ENCODE data around the gene TSPAN7. TPM values are rescaled to one million over a fixed set of nuclear protein-coding genes. Genes with fewer than 3 reads are reported as not detected.
A peak's percentile ranks its signal among the peaks of the same experiment; 100 is the strongest.

Gene TSPAN7
- total and polyA plus RNA-seq, 7 donors = 15.6 to 55.1 (median 21.0) TPM

DNA sequence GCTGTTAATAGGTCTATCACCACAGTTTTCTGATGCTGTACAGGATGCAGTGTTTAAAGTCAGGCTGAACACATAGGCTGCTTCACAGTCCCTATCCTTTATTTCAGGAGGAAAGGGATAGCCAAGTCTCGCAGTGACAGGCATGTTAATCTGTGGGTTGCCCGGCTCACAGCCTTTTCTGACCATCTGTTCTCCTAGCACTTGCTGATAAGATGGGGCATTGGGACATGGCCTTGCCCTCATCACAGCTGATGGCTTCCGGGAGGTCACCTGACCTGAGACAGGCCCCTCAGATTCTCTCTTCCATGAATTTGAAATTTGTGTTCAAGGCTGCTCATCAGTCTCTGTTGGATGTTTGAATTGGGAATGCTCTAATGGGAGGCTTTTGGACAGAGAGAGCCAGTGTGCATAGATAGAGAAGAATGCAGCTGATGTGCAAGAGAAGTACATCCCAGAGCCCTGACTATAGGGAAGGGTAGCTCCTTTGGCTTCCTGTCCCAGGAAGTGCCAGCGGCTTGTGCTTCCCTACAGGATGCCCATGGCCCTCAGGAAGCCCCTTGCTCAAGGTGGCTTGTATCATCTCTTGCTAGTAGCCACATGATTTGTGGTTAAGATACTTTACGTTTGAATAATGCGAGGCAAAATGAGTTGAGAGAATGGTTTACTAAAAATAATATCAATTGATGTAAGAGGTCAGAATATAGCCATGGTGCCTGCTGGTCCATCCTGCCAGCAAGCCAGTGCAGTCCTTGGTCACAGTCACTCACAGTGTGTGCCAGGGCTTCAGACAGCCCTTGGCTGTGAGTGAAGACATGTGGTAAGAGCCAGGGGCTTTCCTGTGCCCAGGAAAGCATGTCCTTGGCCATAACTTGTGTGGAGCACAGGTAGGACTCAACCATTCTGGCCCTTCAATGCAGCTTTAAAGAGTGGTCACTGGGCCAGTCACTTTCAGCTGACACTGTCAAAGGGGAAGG, 88.6 kb downstream of the TSPAN7 start:
- Histone ChIP-seq H3K27me3 (no peaks in the 10 kb centered on the region), H3K4me3 (no peak overlapping the region), H3K36me3 (no peaks in the 10 kb centered on the region), H3K27ac (no peak overlapping the region), H3K9me3 (no peaks in the 10 kb centered on the region), H3K4me1 (no peaks in the 10 kb centered on the region)
- TF ChIP-seq, protein P1, sequence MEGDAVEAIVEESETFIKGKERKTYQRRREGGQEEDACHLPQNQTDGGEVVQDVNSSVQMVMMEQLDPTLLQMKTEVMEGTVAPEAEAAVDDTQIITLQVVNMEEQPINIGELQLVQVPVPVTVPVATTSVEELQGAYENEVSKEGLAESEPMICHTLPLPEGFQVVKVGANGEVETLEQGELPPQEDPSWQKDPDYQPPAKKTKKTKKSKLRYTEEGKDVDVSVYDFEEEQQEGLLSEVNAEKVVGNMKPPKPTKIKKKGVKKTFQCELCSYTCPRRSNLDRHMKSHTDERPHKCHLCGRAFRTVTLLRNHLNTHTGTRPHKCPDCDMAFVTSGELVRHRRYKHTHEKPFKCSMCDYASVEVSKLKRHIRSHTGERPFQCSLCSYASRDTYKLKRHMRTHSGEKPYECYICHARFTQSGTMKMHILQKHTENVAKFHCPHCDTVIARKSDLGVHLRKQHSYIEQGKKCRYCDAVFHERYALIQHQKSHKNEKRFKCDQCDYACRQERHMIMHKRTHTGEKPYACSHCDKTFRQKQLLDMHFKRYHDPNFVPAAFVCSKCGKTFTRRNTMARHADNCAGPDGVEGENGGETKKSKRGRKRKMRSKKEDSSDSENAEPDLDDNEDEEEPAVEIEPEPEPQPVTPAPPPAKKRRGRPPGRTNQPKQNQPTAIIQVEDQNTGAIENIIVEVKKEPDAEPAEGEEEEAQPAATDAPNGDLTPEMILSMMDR (IDR thresholded peaks at IDR 0.05) = no peak
- TF ChIP-seq POLR2A (IDR thresholded peaks at IDR 0.05) (no peak), EP300 (IDR thresholded peaks at IDR 0.05) (no peak), POLR2AphosphoS5 (IDR thresholded peaks at IDR 0.05) (no peak)
- 77 to 93% methylated on average over 6 of the region's 6 CpGs for WGBS, 2 donors
- DNase-seq = no peak
- intact Hi-C loops (cut with DNase I) = no loop called here

DNA sequence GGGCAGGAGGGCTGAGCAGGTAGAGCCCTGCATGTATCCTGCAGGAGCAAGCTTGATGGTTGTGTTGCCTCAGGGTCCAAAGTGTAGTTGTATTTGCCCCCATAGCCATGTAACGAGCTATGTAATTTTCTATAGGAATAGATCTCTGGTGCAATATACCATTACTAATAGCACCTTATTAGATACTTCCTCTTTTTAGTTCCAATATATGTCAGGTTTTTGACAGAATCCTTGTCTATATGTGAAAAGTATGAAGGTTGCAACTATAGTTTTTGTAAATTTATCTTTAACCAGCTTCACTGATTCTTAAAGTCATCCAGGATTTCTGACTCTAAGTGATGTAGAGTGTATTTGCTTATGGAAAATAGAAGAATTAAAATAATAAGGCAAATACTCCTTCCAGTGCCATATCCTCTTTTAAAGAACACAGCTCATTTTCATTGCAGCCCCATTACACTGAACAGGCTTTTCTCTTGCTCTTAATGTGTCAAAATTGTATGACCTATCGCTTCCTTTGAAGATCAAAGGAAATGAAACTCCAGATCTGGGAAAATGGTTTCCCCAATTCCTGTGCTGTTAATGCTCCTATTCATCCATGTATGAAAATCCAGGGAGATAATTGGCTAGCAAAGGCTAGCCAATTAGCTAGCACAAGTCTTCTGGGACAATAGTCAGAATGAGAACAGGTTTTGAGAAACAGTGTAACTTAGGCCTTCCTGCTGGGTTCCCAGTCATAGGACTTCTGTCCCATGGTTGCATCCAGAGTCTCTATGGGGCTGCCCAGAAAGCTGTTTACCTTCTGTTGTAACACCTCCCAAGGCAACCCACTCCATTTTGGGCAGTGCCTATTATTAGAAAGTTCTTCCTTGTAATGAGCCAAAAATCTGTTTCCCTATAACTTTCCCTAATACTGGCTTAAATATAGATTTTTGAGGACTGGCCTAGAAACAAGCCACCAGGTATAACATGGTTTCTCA, 90.6 kb downstream of the TSPAN7 start:
- DNase-seq = no peak
- no peaks in the 10 kb centered on the region for H3K27me3 ChIP-seq
- H3K9me3 ChIP-seq = no peaks in the 10 kb centered on the region
- no peak overlapping the region for H3K27ac ChIP-seq
- intact Hi-C loops (cut with DNase I) = no loop called here
- no peak for TF ChIP-seq POLR2AphosphoS5 (IDR thresholded peaks at IDR 0.05)
- TF ChIP-seq, protein P1 (IDR thresholded peaks at IDR 0.05) = no peak
- no peak for TF ChIP-seq POLR2A (IDR thresholded peaks at IDR 0.05)
- TF ChIP-seq EP300 (IDR thresholded peaks at IDR 0.05) = no peak
- no peak overlapping the region for H3K4me3 ChIP-seq
- H3K4me1 ChIP-seq = no peaks in the 10 kb centered on the region
- WGBS, 2 donors = 91 to 93% methylated on average over 2 of the region's 2 CpGs
- H3K36me3 ChIP-seq = no peaks in the 10 kb centered on the region

DNA sequence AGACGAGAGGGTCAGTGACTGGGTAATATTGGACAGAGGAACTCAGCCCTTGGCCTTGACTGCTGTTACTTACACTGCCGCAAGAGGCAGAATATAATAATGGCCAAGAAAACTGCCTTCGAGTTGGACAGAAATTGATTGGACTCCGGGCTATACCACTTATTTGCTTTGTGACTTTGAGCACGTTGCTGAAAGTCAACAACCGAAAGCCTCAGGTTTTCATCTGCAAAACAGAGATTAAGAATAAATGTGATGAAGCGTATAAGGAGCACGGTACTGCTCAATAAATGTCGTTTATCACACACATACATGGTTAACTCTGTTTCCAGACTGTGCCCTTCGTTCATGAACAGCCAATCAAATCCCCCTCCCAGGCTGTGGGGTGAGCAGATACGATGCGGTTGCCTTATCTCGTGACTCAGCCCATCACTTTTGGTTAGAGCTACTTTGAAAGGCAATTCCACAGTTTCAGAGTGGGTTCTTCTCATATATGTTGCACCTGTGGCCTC, 91.6 kb downstream of the TSPAN7 start:
- intact Hi-C loops (cut with DNase I) = no loop called here
- no peak for DNase-seq
- 90 to 92% methylated on average over 13 of the region's 13 CpGs for WGBS, 2 donors
- TF ChIP-seq POLR2A (IDR thresholded peaks at IDR 0.05) (no peak), POLR2AphosphoS5 (IDR thresholded peaks at IDR 0.05) (no peak), EP300 (IDR thresholded peaks at IDR 0.05) (no peak)
- TF ChIP-seq, protein P1 (IDR thresholded peaks at IDR 0.05) = no peak
- no peaks in the 10 kb centered on the region for H3K4me1 ChIP-seq
- no peak overlapping the region for H3K27ac ChIP-seq
- no peaks in the 10 kb centered on the region for H3K9me3 ChIP-seq
- H3K27me3 ChIP-seq = no peaks in the 10 kb centered on the region
- H3K36me3 ChIP-seq = no peaks in the 10 kb centered on the region
- no peak overlapping the region for H3K4me3 ChIP-seq

DNA sequence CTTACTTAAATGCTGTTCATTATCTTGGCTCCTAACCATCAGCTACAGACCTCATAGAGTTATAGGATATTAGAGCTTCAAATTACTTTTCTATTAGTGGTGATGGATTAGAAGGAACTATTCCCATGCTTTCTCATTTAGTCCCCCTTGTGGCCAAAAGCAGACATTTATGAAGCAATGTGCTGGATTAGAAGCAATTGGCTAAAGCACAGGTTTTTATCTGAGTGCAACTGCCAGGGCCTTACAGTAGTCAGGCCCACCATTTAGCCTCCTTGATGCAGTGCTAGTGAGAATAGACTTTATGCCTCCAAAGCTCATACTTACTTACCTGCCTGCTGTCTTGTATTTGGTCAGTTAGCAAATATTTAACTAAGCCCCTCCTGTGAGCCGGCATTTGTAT, 93.0 kb downstream of the TSPAN7 start:
- intact Hi-C loops (cut with DNase I) = no loop called here
- TF ChIP-seq, protein P1 (IDR thresholded peaks at IDR 0.05) = peak in 2 of 4 experiments; percentile 13 to 16
- no peak for TF ChIP-seq EP300 (IDR thresholded peaks at IDR 0.05)
- WGBS, 2 donors = 24 to 78% methylated on average over 1 of the region's 1 CpG

More for the DNA sequence above, 93.0 kb downstream of the TSPAN7 start:
- no peaks in the 10 kb centered on the region for H3K4me1 ChIP-seq
- H3K36me3 ChIP-seq = no peaks in the 10 kb centered on the region
- H3K9me3 ChIP-seq = no peaks in the 10 kb centered on the region
- H3K27me3 ChIP-seq = no peaks in the 10 kb centered on the region
- no peak for DNase-seq
- H3K27ac ChIP-seq = no peak overlapping the region
- H3K4me3 ChIP-seq = no peak overlapping the region
